BE2C (cell line): Measurements from ENCODE around the gene SPECC1L.
"Not testable (repeated sequence)": the region's sequence is repeated elsewhere in the genome, so short reads cannot be mapped to it uniquely, and the experiment has no call there.

Source experiments
- DNase-seq: peaks from one replicate; pipeline ENCODE4 v3.0.0-alpha.2; 2020
- H3K27me3 ChIP-seq: fragments of 250-450 bp; sonication (Bioruptor Pico); 2 replicates; pipeline ENCODE4 v1.5.1; 2020; ENCODE audit warnings: mild to moderate bottlenecking
- H3K36me3 ChIP-seq: fragments of 250-450 bp; sonication (Bioruptor Pico); 2 replicates; pipeline ENCODE4 v1.5.1; 2020; ENCODE audit warnings: mild to moderate bottlenecking
- H3K4me1 ChIP-seq: fragments of 250-450 bp; sonication (Bioruptor Pico); 2 replicates; pipeline ENCODE4 v1.5.1; 2020
- H3K4me3 ChIP-seq: 2 replicates; pipeline ENCODE4 v1.5.1; 2011; ENCODE audit warnings: low read depth, low read length
- H3K9me3 ChIP-seq: fragments of 250-450 bp; sonication (Bioruptor Pico); 2 replicates; pipeline ENCODE4 v1.5.1; 2020
- CTCF ChIP-seq: IDR thresholded peaks from 2 replicates; pipeline ENCODE4 v1.5.1; 2012; ENCODE audit warnings: mild to moderate bottlenecking, low read depth, low read length

Gene SPECC1L

GRCh38 chr22:24236656-24237055 lies 34.0 kb upstream of the SPECC1L start:
- Histone ChIP-seq H3K27me3 (no peaks in the 10 kb centered on the region), H3K4me3 (no peak overlapping the region), H3K9me3 (no peaks in the 10 kb centered on the region), H3K4me1 (no peaks in the 10 kb centered on the region), H3K36me3 (no peaks in the 10 kb centered on the region)
- TF ChIP-seq CTCF: no peak
- DNase-seq: no peak

- H3K4me1 ChIP-seq, DNase-seq: not testable (repeated sequence)
Observed at GRCh38 chr22:24238101-24238694, 32.4 kb upstream of the SPECC1L start.

GRCh38 chr22:24240381-24240780 lies 30.2 kb upstream of the SPECC1L start:
- Histone ChIP-seq H3K4me3 (no peak overlapping the region), H3K4me1 (peaks cover 10% of the 10 kb centered on the region), H3K36me3 (no peaks in the 10 kb centered on the region), H3K27me3 (no peaks in the 10 kb centered on the region), H3K9me3 (no peaks in the 10 kb centered on the region)
- no peak for TF ChIP-seq CTCF
- no peak for DNase-seq

More at GRCh38 chr22:24238101-24238694, 32.4 kb upstream of the SPECC1L start:
- H3K9me3 ChIP-seq, H3K27me3 ChIP-seq, H3K4me3 ChIP-seq, H3K36me3 ChIP-seq: not testable (repeated sequence)

GRCh38 chr22:24240985-24241692 lies 29.5 kb upstream of the SPECC1L start:
- H3K27me3 ChIP-seq, H3K36me3 ChIP-seq, DNase-seq, H3K4me3 ChIP-seq, H3K9me3 ChIP-seq: not testable (repeated sequence)
- H3K4me1 ChIP-seq: peaks cover 14% of the 10 kb centered on the region

- H3K36me3 ChIP-seq, H3K9me3 ChIP-seq, DNase-seq, H3K27me3 ChIP-seq, H3K4me3 ChIP-seq: not testable (repeated sequence)
- H3K4me1 ChIP-seq: peaks cover 24% of the 10 kb centered on the region
Observed at GRCh38 chr22:24243417-24243816, 27.2 kb upstream of the SPECC1L start.

- H3K27me3 ChIP-seq: no peaks in the 10 kb centered on the region
- H3K4me1 ChIP-seq: peaks cover 24% of the 10 kb centered on the region
- H3K36me3 ChIP-seq: no peaks in the 10 kb centered on the region
- H3K9me3 ChIP-seq: no peaks in the 10 kb centered on the region
- TF ChIP-seq CTCF: no peak
- no peak overlapping the region; the same call in 1 of the 2 replicates for H3K4me3 ChIP-seq
- DNase-seq: peak; percentile 67
Observed at GRCh38 chr22:24244144-24244787, 26.4 kb upstream of the SPECC1L start.

GRCh38 chr22:24245030-24245431 lies 25.6 kb upstream of the SPECC1L start, which contains the start of gene GGT5:
Gene GGT5 (minus strand): TSS chr22:24245082. CDS start chr22:24244725, 357 bp downstream.
- not testable (repeated sequence) for H3K4me3 ChIP-seq, H3K9me3 ChIP-seq, H3K36me3 ChIP-seq, H3K27me3 ChIP-seq
- H3K4me1 ChIP-seq: peaks cover 24% of the 10 kb centered on the region
- DNase-seq: peak; percentile 66

- H3K4me1 ChIP-seq: peaks cover 24% of the 10 kb centered on the region
- H3K36me3 ChIP-seq, DNase-seq, H3K4me3 ChIP-seq, H3K9me3 ChIP-seq, H3K27me3 ChIP-seq: not testable (repeated sequence)
Observed at GRCh38 chr22:24245584-24246561, 24.8 kb upstream of the SPECC1L start.
